Ovary (tissue), 9 donors: ENCODE data around the gene SPACA9. TPM values are rescaled to one million over a fixed set of nuclear protein-coding genes. Genes with fewer than 3 reads are reported as not detected.

Experiments used
- DNase-seq, 5 donors: peaks; one replicate each; pipeline ENCODE4 v3.0.0-alpha.2; 2019 to 2020
- H3K27ac ChIP-seq, 2 donors: fragments of 200-600 bp; one replicate each; pipeline versions ENCODE4 v1.5.1 to v1.8.0; 2019 to 2022
- H3K27me3 ChIP-seq: fragments of 200-600 bp; one replicate; pipeline ENCODE4 v1.8.0; 2022
- H3K36me3 ChIP-seq: fragments of 200-600 bp; sonication (generic); one replicate; pipeline ENCODE4 v1.5.1; 2019
- H3K4me1 ChIP-seq: one replicate; pipeline ENCODE4 v1.8.1; 2013; ENCODE audit warnings: mild to moderate bottlenecking, moderate library complexity; ENCODE audit not compliant: insufficient read depth
- H3K4me3 ChIP-seq: fragments of 200-600 bp; sonication (generic); one replicate; pipeline ENCODE4 v1.5.1; 2017
- H3K9me3 ChIP-seq, 2 donors: fragments of 200-600 bp in 1 of 2; sonication (generic) in 1 of 2; one replicate each; pipeline versions ENCODE4 v1.5.1 to v1.8.1; 2013 to 2019; ENCODE audit warnings: mild to moderate bottlenecking in 1 of 2, moderate library complexity in 1 of 2
- EP300 ChIP-seq: sonication (generic); formaldehyde crosslinking; IDR thresholded peaks from one replicate; pipeline ENCODE4 v1.6.1; 2017; ENCODE audit warnings: antibody characterized with exemption
- POLR2A ChIP-seq: fragments of 450-650 bp; IDR thresholded peaks from one replicate; pipeline ENCODE4 v1.6.1; 2017; ENCODE audit warnings: antibody characterized with exemption, mild to moderate bottlenecking, moderate library complexity
- WGBS, 3 donors: extraction: QIAGEN DNeasy Blood & Tissue Kit in 1 of 3; methylation state at CpG; one replicate each; pipeline versions ENCODE4 v1.1.5 to v1.1.7; 2013 to 2017; 5-methylcytosine and 5-hydroxymethylcytosine counted together
- intact Hi-C, 4 donors: fragments of 100-400 bp; cut with DNase I; formaldehyde crosslinking; loops; one replicate each; pipeline versions ENCODE4 v1.11.0 to v1.15.1; 2022 to 2023
- polyA plus RNA-seq, 2 donors: library from polyadenylated mRNA; stranded (reverse); fragments of 200-250 nt in 1 of 2; fragments of 350-450 nt in 1 of 2; fragmentation: Illumina TruSeq in 1 of 2; extraction: RNeasy Lipid Tissue Mini Kit (QIAGEN cat#74804) in 1 of 2; gene quantifications; one replicate each; pipeline ENCODE4 v1.2.3, GENCODE V29; 2013 to 2014
- total RNA-seq, 7 donors: library from RNA; depleted of rRNA in 2 of 7; stranded (reverse); fragments of >200 nt in 2 of 7; fragmentation: NEBNext Ultra II Directional in 3 of 7; extraction: Animal tissue kit (Norgen Biotek cat#: 25700) in 3 of 7; gene quantifications; one replicate each; pipeline versions ENCODE4 v1.1.0 to v1.2.4, GENCODE V29; 2016 to 2023
- TF ChIP-seq, protein P1 (sequence below), 3 donors: fragments of 450-650 bp in 2 of 3; fragments of 200-600 bp in 1 of 3; IDR thresholded peaks; one replicate each; pipeline versions ENCODE4 v1.5.1 to v1.8.0; 2016 to 2022; ENCODE audit warnings: antibody characterized with exemption in 3 of 3, mild to moderate bottlenecking in 1 of 3
- donor health status: DM: no; HTN: no; CAD: no; lungs with moderate emphysema.
- donor health status: DM: no; HTN: no; CAD: no.
- donor health status: Bipolar disorder and iron deficiency.
- donor health status: DM: yes; HTN: yes; CAD: no.
- donor health status: DM: no; HTN: no; CAD: no.
- donor health status: DM: yes; HTN: yes; CAD: no.

The SPACA9 gene
- total and polyA plus RNA-seq, 9 donors = 4.6 to 22.4 (median 8.6) TPM

DNA sequence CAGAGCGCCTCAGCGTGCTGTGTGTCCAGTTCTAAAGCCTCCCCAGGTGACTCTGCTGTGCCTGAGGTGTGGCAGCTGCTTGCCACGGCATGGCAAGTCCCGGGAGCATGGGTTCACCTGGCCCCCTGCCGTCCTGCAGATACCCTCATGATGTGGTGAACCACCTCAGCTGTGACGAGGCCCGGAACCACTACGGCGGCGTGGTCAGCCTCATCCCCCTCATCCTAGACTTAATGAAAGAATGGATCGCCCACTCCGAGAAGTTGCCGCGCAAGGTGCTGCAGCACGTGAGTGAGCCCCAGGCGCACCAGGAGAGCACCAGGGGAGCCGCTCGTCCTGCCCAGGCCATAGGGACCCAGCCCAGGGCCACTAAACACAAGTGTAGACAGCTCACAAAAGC is 9.5 kb downstream of the SPACA9 start:
- 96% methylated on average over 18 of the region's 18 CpGs for WGBS, 3 donors
- intact Hi-C loops = no loop called here
- no peaks in the 10 kb centered on the region for H3K4me1 ChIP-seq
- H3K9me3 ChIP-seq = no peaks in the 10 kb centered on the region
- no peak for DNase-seq
- H3K27me3 ChIP-seq = no peaks in the 10 kb centered on the region
- H3K36me3 ChIP-seq = no peaks in the 10 kb centered on the region
- no peak overlapping the region for H3K27ac ChIP-seq
- H3K4me3 ChIP-seq = no peak overlapping the region
- TF ChIP-seq EP300 (no peak), POLR2A (no peak)
- TF ChIP-seq, protein P1, sequence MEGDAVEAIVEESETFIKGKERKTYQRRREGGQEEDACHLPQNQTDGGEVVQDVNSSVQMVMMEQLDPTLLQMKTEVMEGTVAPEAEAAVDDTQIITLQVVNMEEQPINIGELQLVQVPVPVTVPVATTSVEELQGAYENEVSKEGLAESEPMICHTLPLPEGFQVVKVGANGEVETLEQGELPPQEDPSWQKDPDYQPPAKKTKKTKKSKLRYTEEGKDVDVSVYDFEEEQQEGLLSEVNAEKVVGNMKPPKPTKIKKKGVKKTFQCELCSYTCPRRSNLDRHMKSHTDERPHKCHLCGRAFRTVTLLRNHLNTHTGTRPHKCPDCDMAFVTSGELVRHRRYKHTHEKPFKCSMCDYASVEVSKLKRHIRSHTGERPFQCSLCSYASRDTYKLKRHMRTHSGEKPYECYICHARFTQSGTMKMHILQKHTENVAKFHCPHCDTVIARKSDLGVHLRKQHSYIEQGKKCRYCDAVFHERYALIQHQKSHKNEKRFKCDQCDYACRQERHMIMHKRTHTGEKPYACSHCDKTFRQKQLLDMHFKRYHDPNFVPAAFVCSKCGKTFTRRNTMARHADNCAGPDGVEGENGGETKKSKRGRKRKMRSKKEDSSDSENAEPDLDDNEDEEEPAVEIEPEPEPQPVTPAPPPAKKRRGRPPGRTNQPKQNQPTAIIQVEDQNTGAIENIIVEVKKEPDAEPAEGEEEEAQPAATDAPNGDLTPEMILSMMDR (IDR thresholded peaks at IDR 0.05) = no peak

GRCh38 chr9:132892400-132892799 is 13.7 kb downstream of the SPACA9 start:
- Histone ChIP-seq H3K27me3 (no peaks in the 10 kb centered on the region), H3K4me3 (no peak overlapping the region), H3K4me1 (peaks cover 2% of the 10 kb centered on the region), H3K36me3 (no peaks in the 10 kb centered on the region), H3K27ac (no peak overlapping the region), H3K9me3 (no peaks in the 10 kb centered on the region)
- 59 to 70% (median 62%) methylated on average over 9 of the region's 9 CpGs for WGBS, 3 donors
- TF ChIP-seq, protein P1 (IDR thresholded peaks at IDR 0.05) = no peak
- TF ChIP-seq EP300 = no peak
- no peak for TF ChIP-seq POLR2A
- intact Hi-C loops = no loop called here
- peak in 1 of 5 donors; percentile 16 for DNase-seq

DNA sequence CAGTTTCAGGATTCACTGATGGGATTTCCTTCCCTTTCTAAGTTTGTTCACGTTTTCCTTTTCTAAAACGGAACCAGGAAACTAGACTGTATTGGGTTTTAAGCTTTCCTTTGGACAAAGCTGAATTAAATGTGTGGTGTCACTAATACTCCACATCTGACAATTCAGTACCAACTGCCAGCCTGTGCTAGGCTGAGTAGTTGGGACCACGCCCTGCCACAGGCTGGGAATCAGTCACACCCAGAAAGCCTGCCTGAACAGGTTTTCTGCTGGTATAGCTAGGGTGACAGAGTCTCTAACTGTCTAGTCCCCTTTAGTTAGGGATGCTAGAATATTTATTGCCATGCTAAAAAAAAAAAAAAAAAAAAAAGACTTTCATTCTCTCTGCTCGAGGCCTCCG is 15.6 kb downstream of the SPACA9 start:
- H3K4me3 ChIP-seq = no peak overlapping the region
- H3K27ac ChIP-seq = no peak overlapping the region
- TF ChIP-seq, protein P1 (IDR thresholded peaks at IDR 0.05) = no peak
- TF ChIP-seq POLR2A = no peak
- no peaks in the 10 kb centered on the region for H3K27me3 ChIP-seq
- H3K4me1 ChIP-seq = peaks cover 2% of the 10 kb centered on the region
- DNase-seq = peak in 1 of 5 donors; percentile 13
- whole genome bisulfite sequencing, 3 donors = 91 to 98% (median 93%) methylated on average over 5 of the region's 5 CpGs
- H3K9me3 ChIP-seq = no peaks in the 10 kb centered on the region
- H3K36me3 ChIP-seq = no peaks in the 10 kb centered on the region
- intact Hi-C loops = no loop called here

- H3K4me3 ChIP-seq = no peak overlapping the region
- intact Hi-C loops = no loop called here
- TF ChIP-seq EP300 (no peak), POLR2A (no peak)
- TF ChIP-seq, protein P1 (IDR thresholded peaks at IDR 0.05) = no peak
- no peaks in the 10 kb centered on the region for H3K27me3 ChIP-seq
- no peak overlapping the region for H3K27ac ChIP-seq
- H3K36me3 ChIP-seq = no peaks in the 10 kb centered on the region
- WGBS, 3 donors = 55 to 71% (median 60%) methylated on average over 9 of the region's 9 CpGs
- peaks cover 2% of the 10 kb centered on the region for H3K4me1 ChIP-seq
- no peaks in the 10 kb centered on the region for H3K9me3 ChIP-seq
- DNase-seq = no peak
Measured at GRCh38 chr9:132894862-132895835, 16.5 kb downstream of the SPACA9 start.
